Thyroid gland (tissue), 4 donors: ENCODE data around the gene NOS1AP. TPM values are rescaled to one million over a fixed set of nuclear protein-coding genes. Genes with fewer than 3 reads are reported as not detected.
"Not testable (repeated sequence)": the region's sequence is repeated elsewhere in the genome, so short reads cannot be mapped to it uniquely, and the experiment has no call there.

ENCODE experiments used
- DNase-seq, 2 donors: peaks; one replicate each; pipeline ENCODE4 v3.0.0-alpha.2; 2019
- H3K27ac ChIP-seq, 3 donors: fragments of 200-600 bp; sonication (generic); 1 replicate in 2 of 3; 2 replicates in 1 of 3; pipeline ENCODE4 v1.5.1; 2016 to 2019; ENCODE audit warnings: mild to moderate bottlenecking in 1 of 3, moderate library complexity in 1 of 3
- H3K27me3 ChIP-seq: fragments of 200-600 bp; sonication (generic); one replicate; pipeline ENCODE4 v1.5.1; 2019
- H3K36me3 ChIP-seq, 2 donors: fragments of 200-600 bp; sonication (generic); one replicate each; pipeline ENCODE4 v1.5.1; 2016 to 2019
- H3K4me1 ChIP-seq, 2 donors: fragments of 200-600 bp; sonication (generic); one replicate each; pipeline ENCODE4 v1.5.1; 2017 to 2019
- H3K4me3 ChIP-seq, 3 donors: fragments of 200-600 bp; sonication (generic); replicated peaks in 1 of 3; 1 replicate in 2 of 3; 2 replicates in 1 of 3; pipeline ENCODE4 v1.5.1; 2016; ENCODE audit warnings: mild to moderate bottlenecking in 1 of 3
- H3K9me3 ChIP-seq: fragments of 200-600 bp; sonication (generic); one replicate; pipeline ENCODE4 v1.5.1; 2017
- CTCF ChIP-seq, 6 experiments: fragments of 200-600 bp in 3 of 6; fragments of 450-650 bp in 3 of 6; sonication (generic) in 3 of 6; IDR thresholded peaks; one replicate each; pipeline ENCODE4 v1.5.1; 2016 to 2019; ENCODE audit warnings: antibody characterized with exemption in 6 of 6, mild to moderate bottlenecking in 2 of 6, inconsistent platforms in 1 of 6, moderate library complexity in 1 of 6
- POLR2A ChIP-seq, 2 donors: fragments of 450-650 bp; IDR thresholded peaks; one replicate each; pipeline ENCODE4 v1.6.1; 2017; ENCODE audit warnings: antibody characterized with exemption in 2 of 2, mild to moderate bottlenecking in 2 of 2, moderate library complexity in 1 of 2
- WGBS, 2 donors: methylation state at CpG; one replicate each; pipeline ENCODE4 v1.1.5; 2017; 5-methylcytosine and 5-hydroxymethylcytosine counted together
- intact Hi-C: fragments of 100-400 bp; cut with DNase I; formaldehyde crosslinking; loops from one replicate; pipeline ENCODE4 v1.15.1; 2023
- microRNA counts, 2 donors: library from miRNA; unstranded; fragments of <30 nt; microRNA quantifications; one replicate each; lab custom pipeline; 2016 to 2017
- microRNA-seq: library from miRNA; unstranded; fragments of <30 nt; microRNA quantifications from one replicate; pipeline ENCODE4, GENCODE V29; 2016
- small RNA-seq: library from RNA; depleted of rRNA; stranded (forward); fragments of <200 nt; gene quantifications from one replicate; pipeline ENCODE3, GENCODE V24; 2016
- total RNA-seq, 4 donors: library from RNA; depleted of rRNA; stranded (reverse); fragments of >200 nt; gene quantifications; one replicate each; pipeline ENCODE4 v1.2.3, GENCODE V29; 2016

Gene NOS1AP
- total RNA-seq, 4 donors from 2014 or later: 0.40 to 2.2 (median 0.54) TPM

- no peak overlapping the region for H3K27ac ChIP-seq
- H3K4me3 ChIP-seq: no peak overlapping the region
- TF ChIP-seq CTCF (IDR thresholded peaks at IDR 0.05) (no peak), POLR2A (IDR thresholded peaks at IDR 0.05) (no peak)
- no peak for DNase-seq
- no peaks in the 10 kb centered on the region for H3K27me3 ChIP-seq
- intact Hi-C loops: no loop called here
- H3K4me1 ChIP-seq: no peaks in the 10 kb centered on the region
- no peaks in the 10 kb centered on the region for H3K9me3 ChIP-seq
- 94 to 97% methylated on average over 2 of the region's 2 CpGs for WGBS, 2 donors
- H3K36me3 ChIP-seq: no peaks in the 10 kb centered on the region
Observed at GRCh38 chr1:162416909-162417308, 347.4 kb downstream of the NOS1AP start.

GRCh38 chr1:162417650-162418049, 348.2 kb downstream of the NOS1AP start:
- WGBS, 2 donors: 93 to 95% methylated on average over 7 of the region's 7 CpGs
- no peak overlapping the region for H3K4me3 ChIP-seq

GRCh38 chr1:162418584-162418983, 349.1 kb downstream of the NOS1AP start:
- H3K4me3 ChIP-seq, H3K9me3 ChIP-seq, DNase-seq, H3K36me3 ChIP-seq, H3K4me1 ChIP-seq, H3K27me3 ChIP-seq, H3K27ac ChIP-seq, intact Hi-C loops: not testable (repeated sequence)
- WGBS, 2 donors: 77 to 84% methylated on average over 7 of the region's 7 CpGs

More at GRCh38 chr1:162417650-162418049, 348.2 kb downstream of the NOS1AP start:
- intact Hi-C loops: no loop called here
- Histone ChIP-seq H3K36me3 (no peaks in the 10 kb centered on the region), H3K4me1 (no peaks in the 10 kb centered on the region), H3K9me3 (no peaks in the 10 kb centered on the region), H3K27ac (no peak overlapping the region), H3K27me3 (no peaks in the 10 kb centered on the region)
- no peak for DNase-seq
- TF ChIP-seq CTCF (IDR thresholded peaks at IDR 0.05): no peak

- not testable (repeated sequence) for DNase-seq, H3K4me3 ChIP-seq
Observed at GRCh38 chr1:162419450-162419931, 350.0 kb downstream of the NOS1AP start.

More at GRCh38 chr1:162419450-162419931, 350.0 kb downstream of the NOS1AP start:
- H3K4me1 ChIP-seq, H3K9me3 ChIP-seq, H3K36me3 ChIP-seq, H3K27ac ChIP-seq, H3K27me3 ChIP-seq, intact Hi-C loops: not testable (repeated sequence)
- 66 to 87% methylated on average over 9 of the region's 9 CpGs for WGBS, 2 donors

MicroRNA genes within 50 kb of the gene (microRNA counts, 767-probe panel; counts per million panel counts)
- microRNA hsa-miR-556-3p (lab: Ali Mortazavi, UCI) (0 to 2,452 counts per million in 2 donors), microRNA hsa-miR-556-5p (lab: Ali Mortazavi, UCI) (0 counts per million in 2 donors)

Small RNA genes lying within 50 kb of the gene (microRNA-seq; reads per million reads assigned to microRNA genes)
- not detected for gene MIR4654
- not detected for gene MIR556

Small RNA genes lying within 50 kb of the gene (small RNA-seq; reads per million reads assigned to genes)
- gene MIR4654 (not detected), gene MIR556 (not detected), gene RNA5SP61 (not detected)

Other genes with a start within 250 kb of the NOS1AP start
- gene OLFML2B, start 45.8 kb upstream of the NOS1AP start, total RNA-seq: 10 to 100 TPM in 3 of 4 donors, 1 to 10 TPM in 1; 8.0 to 18.4 (median 12.9) TPM